LHCN-M2 (cell line): ENCODE measurements around the gene PABPC1L. TPM values are rescaled to one million over a fixed set of nuclear protein-coding genes. Genes with fewer than 3 reads are reported as not detected.
"Not testable (repeated sequence)": the region's sequence is repeated elsewhere in the genome, so short reads cannot be mapped to it uniquely, and the experiment has no call there.

ENCODE experiments used
- DNase-seq: peaks from one replicate; pipeline ENCODE4 v3.0.0-alpha.2; 2012; ENCODE audit warnings: low read depth
- polyA plus RNA-seq: library from polyadenylated mRNA; unstranded; fragments of >200 nt; gene quantifications from one replicate; pipeline ENCODE4 v1.2.1, GENCODE V29; 2012; ENCODE audit warnings: missing spikeins
- total RNA-seq: library from RNA; depleted of rRNA; stranded (reverse); fragments of >200 nt; gene quantifications from 2 replicates; pipeline ENCODE4 v1.2.3, GENCODE V29; 2014; rRNA removed

Gene PABPC1L
- total RNA-seq, result 7.4 and 11.1 TPM in 2 replicates
- polyA plus RNA-seq, result 6.6 TPM

DNA sequence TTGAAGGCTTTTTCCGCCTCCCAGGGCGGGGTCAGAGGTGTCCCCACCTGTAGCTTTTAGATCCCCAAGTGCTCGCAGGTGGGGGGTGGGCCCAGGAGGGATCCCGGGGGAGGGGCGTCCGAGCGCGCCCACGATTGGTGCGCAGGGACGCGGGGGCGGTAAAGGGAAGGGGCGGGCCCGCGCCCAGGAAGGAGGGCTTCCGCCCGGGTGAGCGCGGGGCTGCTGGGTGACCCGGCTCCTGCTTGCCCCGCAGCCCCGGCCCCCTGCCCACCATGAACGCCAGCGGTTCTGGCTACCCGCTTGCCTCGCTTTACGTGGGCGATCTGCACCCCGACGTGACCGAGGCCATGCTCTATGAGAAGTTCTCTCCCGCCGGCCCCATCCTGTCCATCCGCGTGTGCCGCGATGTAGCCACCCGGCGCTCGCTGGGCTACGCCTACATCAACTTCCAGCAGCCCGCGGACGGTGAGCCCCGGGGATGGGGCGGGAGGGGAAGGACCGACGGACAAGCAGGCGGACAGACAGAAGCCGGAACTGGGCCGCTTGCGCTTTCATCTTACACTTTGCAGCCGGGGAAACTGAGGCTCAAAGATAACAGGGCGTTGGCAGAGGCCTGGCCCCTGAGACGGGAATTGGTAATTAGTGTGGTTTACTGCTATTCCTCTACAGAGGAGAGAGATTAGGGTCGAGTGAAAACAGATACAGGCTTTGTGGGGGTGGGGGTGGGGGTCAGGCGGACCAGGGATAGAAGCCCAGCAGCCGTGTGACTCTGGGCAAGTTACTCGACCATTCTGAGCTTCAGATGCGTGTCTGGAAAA, at the start of gene PABPC1L:
PABPC1L (plus strand) TSS at position 189 of the 818 bp plus-strand sequence; CDS start at position 273, 84 bp downstream.
- peak; percentile 49 for DNase-seq

DNA sequence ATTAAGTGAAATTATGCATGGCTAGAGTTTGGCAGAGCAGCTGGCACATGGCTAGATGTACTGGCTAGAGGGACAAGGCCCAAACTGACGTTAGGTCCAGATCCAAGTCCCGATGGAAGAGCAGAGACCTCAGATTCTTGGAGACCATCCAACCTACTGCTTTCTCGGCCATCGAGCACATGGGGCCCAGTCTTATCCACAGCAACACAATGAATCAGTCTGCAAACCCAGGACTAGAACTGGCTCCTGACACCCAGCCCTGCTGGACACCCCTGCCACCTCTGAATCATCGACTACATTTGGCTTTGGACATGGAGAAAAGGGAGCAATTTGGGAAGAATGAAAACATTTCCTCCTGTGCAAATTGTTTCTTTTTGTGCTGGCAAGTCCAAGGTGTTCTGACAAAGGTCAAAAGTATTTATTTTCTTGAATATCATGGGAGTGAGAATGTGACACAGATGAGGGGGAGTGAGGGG, 48.3 kb upstream of the PABPC1L start:
- DNase-seq, result peak; percentile 33

DNA sequence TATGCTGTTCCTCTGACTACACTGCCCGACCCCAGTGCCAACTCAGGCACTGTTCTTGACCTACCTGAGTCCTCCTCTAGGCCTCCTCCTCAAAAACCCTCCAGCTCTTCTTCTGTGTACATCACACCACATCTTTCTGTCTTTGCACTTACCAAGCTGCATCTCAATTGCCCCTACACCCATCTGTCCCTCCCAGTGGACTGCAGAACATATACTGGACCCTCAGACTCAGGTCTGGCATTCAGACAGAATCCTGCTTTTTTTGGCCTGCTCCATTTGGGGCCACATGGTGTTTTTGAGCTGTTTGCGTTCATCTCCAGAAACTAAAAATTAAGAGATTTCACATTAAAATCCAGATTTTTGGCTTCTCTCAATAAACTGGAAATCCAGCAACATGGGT, 47.6 kb upstream of the PABPC1L start:
- no peak for DNase-seq

DNA sequence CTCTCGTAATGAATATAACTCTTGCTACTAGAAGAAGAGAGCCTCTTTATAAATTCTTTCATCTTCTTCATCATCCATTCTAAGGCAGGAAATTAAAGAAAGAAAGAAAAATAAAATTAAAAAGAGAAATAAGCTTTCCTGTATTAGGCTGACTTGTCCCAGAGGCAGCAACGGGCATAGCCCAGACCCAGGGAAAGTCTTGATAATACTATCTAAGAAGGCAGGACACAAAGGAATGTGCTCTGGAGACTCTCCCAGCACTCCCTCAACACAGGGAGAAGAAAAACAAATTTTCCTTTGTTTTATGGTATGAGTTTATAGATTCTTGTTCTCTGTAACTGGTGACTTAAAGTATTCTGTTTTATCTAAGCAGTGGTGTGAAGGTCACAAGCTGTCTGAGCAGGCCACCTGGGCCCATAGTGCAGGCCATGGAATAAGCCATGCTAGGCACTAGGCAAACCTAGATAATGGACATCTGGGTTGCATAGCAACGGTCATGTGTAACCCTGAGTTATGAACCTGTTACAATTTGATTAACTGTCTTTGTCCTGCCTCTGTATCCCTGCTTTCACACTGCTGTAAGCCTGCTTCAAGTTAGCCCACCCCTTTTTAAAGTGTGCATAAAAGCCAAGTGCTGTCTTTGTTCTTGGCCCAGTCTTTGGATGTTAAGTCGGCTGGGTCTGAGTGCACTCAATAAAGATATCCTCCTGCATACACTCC, 46.3 kb upstream of the PABPC1L start:
- not testable (repeated sequence) for DNase-seq

DNA sequence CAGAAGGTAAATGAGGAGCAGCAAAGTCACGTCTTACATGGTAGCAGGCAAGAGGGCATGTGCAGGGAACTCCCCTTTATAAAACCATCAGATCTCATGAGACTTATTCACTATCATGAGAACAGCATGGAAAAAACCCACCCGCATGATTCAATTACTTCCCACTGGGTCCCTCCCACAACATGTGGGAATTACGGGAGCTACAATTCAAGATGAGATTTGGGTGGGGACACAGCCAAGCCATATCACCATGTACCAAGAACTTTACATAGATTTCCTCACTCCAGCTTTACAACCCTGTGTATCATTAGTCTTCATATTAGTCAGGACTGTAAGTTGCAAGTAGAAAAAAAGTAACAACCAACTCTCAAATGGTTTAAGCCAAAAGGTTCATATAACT, 45.4 kb upstream of the PABPC1L start:
- not testable (repeated sequence) for DNase-seq

DNA sequence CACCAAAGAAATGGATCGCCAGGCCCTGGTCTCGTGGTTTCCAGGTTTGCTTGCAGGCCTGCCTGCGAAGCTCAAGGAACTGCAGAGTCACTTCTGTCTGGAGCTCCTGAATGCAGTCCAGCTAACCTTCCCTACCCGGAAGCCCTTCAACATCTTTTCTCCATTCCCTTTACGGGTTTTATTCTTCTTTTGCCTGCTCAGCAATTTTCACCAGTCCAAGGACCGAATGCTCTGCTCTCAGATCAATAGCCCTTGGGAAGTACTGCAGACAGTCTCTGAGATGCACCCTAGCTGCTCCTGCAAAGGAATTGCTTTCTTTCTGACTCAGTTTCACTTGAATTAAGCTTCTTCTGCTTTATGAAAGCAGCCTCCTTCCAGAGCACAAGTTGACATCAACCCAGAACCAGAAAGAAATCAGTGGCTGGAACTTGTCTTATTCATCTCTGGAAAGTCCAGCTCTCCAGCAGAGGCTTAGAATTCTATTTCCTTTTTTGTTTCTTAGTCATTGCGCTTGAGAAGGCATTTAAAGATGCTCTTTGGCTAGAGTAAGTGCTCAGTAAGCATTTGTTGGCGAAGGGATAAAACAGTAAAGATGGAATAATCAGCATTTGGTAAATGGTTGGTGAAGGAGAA, 43.0 kb upstream of the PABPC1L start:
- DNase-seq, result no peak

DNA sequence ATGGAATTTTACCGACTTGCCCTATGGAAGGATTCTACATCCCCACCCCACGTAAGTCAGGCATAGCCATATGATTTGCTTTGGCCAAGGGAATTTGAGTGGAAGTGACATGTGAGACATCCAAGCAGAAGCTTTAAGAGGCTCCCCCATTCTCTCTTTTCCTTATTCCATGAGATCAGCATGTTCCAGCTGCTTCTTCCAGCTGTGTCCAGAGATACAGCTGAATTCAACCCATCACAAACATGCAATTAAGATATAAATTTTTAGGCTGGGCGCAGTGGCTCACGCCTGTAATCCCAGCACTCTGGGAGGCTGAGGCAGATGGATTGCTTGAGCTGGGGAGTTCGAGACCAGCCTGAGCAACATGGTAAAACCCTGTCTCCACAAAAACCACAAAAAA, 40.4 kb upstream of the PABPC1L start:
- no peak for DNase-seq

DNA sequence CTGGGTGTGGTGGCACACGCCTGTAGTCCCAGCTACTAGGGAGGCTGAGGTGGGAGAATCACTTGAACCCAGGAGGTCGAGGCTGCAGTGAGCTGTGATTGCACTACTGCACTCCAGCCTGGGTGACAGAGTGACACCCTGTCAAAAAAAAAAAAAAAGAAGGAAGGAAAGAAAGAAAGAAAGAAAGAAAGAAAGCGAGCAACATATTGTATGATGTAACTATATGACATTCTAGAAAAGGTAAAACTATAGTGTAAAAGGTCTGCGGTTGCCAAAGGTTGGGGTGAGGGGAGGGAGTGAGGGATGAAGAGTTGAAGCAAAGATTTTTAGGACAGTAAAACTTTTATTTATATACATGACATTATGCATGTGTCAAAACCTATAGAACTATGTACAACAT, 27.5 kb upstream of the PABPC1L start:
- DNase-seq, result not testable (repeated sequence)

DNA sequence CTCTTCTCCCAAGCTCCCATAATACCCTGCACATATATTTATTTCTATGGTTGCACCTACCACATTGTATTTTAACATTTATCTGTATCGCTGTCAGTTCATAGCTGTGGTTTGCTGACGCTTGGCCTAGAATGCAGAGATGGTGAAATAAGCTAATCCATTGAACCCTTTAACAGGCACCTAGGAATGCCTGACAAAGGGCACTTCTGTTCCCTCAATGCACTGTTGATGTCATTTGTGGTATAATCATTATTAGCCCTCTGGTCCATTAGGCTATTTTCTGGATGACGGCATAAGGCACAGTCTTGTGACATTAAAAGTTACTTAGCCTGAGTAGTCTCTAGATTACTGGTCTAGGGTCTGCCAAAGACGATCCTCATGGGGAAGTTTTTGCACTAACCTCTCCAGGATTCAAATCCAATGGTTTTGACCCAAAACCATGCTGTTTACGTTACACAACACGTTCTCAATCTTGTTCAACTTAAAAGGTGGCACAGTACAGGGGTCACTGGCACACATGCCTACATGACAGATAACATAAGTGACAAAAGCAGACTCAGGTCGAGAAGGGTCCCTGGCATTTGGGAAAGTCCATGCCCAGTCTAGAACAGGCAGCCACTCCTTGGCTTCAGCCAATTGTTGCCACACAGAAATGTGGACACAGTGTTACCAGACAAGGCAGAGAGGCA, 26.5 kb upstream of the PABPC1L start:
- no peak for DNase-seq

DNA sequence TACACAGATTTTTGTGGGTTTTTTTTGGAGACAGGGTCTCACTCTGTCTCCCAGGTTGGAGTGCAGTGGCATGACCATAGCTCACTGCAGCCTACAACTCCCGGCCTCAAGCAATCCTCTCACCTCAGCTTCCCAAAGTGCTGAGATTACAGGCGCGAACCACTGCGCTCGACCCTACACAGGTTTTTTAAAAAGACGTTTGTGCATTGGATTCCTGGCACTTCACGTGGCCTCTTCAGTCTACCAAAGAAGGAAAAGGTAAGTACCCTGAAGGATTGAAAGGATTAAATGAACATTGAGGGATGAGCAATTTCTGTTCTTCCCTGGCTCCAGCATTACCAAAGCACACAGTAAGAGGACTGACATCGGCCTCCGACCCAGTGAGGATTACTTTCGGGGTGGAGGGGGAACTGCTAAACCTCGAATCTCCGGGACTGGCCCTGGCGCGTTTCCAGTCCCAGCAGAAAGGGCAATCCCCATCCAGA, 24.9 kb upstream of the PABPC1L start:
- no peak for DNase-seq

DNA sequence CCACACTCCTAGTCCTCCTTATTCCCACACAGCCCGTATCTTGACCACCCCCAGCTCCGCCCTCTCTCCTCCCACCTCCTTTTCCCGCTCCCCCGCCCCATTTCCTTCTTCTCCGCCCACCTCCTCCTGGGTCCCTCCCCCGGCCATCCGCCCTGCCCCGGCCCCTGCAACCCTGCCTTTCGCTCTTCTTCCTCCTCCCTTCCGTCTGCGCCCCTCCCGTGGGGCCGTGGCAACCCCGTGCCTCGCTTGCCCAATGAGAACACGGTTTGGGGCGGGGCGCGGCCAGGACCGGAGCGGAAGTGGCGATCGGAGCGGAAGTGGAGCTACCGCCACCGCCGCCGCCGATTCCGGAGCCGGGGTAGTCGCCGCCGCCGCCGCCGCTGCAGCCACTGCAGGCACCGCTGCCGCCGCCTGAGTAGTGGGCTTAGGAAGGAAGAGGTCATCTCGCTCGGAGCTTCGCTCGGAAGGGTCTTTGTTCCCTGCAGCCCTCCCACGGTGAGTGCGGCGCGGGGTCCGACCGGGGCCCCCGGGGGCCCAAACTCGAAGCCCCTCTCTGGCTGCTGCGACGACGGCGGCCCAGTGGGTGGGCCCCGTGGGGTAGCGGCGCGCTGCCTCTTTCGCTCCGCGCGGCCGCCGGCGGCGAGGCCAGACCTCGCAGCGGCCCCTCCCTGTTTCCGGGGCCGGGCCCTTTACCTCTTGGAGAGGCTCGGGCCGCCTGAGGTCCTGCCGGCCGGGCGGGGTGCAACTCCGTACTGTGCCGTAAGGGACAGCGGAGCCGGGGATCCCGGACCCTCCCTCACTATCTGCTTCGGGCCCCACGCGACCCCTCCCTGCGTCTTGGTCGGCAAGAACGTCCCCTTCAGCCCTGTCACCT, 24.2 kb upstream of the PABPC1L start, which contains the start of gene YWHAB:
YWHAB (plus strand) TSS at position 314 of the 874 bp plus-strand sequence. CDS start 15,829 bp downstream, outside the sequence.
- peak; percentile 97 for DNase-seq

DNA sequence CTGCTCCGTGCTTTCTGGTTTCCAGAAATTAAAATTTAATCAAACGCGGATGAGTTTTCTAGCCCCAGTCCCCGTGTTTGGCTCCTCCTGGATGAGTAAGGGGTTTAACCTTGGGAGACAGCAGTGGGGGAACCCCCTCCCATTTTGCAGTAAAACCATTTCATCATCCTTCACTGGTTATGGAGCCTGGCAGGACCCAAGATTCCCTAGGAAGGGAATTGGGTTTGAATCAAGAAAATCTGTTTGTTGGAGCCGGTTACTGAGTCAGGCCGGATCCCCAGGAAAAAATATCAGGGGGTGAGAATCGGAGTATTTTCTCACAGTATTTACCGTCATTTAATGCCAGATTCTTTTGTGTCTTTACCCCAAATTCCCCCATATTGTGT, 23.6 kb upstream of the PABPC1L start:
- DNase-seq, result no peak

DNA sequence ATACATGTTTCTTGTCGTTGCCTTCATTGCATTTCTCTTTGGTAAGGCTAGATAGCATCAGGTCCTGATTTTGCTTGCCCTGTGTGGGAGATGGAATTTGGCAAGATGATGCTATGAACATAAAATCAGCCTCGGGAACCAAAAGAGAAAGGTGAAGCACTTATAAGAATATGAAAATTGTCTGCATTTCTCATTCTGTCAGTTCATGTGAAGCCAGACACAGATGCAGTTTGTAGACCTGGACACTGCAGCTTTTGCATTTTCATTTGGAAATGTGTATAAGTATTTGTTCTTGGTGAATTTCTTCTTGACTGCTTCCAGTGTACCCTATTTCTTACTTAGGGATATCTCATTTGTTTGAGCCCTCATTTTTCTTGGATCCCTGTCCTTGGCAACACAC, 23.0 kb upstream of the PABPC1L start:
- DNase-seq, result no peak

DNA sequence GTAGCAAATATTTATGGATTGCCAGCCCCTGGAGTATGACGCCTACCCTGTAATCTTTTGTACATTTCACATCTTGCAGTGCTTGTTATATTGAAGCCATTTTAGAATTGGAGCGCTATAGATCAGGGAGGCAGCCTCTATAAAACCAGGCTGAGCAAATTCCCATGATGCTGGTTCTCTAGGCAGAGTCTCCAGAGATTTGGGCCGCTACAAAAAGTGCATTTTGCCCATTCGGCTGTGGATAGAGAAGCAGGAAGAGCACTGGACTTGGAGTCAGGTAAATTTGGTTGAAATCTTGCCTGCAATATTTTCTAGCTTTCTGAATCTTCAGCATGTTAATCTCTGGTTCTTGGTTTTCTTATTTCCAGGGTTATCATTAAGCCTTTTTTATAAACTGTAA, 22.4 kb upstream of the PABPC1L start:
- no peak for DNase-seq

DNA sequence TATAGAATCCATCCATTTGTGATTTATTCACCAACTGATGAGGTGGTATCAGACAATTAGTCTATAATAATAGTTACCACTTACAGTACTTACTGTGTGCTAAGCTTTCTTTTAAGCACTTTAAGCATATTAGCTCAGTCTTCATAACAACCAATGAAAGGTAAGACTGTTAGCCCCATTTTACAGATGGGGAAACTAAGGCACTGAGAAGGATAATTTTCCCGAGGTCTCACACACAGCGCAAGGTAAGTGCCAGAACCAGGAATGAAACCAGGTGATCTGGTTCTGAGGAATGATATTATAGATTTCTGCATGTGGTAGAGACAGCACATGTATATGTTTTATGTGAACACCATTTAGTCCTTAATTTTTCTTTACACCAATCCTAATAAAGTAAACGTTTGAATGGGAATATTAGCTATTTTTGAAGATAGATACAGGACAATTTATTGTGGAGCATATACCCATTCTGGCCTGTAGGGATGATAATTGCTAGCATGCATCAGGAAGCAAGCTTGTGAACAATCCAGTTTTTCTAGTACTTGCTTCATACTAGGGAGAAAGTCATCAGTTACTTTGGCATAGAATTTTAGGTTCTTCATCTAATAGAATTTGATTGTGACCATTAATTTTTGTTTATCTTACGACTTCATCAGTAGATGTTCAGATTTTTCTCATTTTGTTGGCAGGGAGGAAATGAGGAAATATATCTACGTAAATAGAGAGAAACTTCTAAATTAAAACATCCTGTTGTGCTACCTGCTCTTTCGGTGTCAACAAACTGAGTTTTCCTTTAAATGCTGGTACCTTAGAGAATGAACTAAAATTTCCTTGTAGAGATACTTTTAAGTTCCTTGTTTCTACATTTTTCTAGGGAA, 21.4 kb upstream of the PABPC1L start:
- peak; percentile 15 for DNase-seq

DNA sequence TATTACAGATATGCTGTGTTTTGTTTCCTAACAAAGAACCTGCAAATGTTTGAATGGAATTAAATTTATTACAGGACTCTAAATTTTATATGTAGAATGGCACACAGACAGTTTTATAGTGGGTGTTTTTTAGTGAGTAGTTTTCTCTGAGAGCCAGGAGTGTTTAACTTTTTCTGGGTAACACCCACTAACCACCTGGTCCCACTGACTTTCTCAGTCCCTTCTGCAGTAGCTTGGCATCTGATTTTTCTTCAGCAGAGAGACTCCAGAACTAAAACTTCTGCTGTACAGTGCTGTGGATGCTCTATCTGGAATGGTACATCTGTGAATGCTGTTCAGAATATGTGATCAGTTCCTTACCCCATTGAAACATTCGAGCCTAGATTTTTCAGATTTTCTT, 18.0 kb upstream of the PABPC1L start:
- DNase-seq, result no peak

DNA sequence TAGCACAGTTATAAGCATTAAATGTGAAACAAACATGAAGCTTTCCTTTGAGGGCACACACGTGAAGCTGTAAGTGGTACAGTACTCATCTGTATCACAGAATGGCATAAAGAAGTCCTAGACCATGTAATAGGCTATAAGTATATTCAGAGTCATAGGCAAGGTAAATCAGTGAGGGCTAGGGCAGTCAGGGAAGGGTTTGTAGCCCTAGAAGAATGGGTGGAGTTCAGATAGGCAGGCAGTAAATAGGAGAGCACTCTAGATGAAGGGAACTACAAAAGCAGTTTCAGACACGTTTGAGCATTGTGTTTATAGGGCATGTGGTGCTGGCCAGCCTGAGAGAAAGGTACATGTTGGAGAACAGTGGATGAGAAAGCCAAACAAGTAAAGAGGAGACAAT, 14.9 kb upstream of the PABPC1L start:
- DNase-seq, result no peak

DNA sequence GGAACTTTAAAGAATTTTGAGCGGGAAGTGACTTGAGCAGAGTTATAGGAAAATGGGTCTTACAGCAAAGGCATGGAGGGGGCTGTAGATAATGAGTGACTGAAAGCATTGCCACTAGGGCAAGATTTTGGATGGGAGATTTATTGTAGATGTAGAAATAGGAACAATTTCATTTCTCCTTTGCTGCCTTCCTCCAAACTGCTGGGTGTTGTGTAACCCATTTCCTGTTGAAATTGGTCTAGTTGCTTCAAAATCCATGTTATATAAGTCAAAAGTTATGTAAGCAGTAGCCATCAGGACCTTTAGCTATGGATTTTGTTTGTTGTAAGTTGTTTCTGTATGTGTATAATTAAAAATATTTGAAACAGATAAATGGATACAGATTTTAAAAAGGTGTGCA, 13.3 kb upstream of the PABPC1L start:
- DNase-seq, result no peak

DNA sequence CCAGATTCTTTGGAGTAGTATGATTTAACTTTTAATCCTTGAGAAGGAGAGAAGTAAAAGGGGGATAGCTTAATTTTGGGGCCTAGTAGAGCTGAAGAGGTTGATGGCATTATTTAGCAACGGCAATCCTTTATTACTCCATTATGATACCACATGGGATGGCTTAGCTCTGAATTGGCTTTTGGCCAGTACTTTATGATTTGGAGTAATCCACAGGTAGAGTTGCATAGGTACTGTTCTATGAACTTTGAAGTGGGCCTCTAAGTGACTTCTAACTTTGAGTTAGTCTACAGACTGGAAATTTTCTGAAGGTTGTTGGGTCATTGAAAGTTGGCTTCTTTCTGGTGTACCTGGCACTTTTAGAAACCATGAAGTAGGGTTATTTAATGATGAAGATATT, 12.7 kb upstream of the PABPC1L start:
- DNase-seq, result no peak
